EL (cell line): ENCODE results near the gene RBM4B.
A peak's percentile ranks its signal among the peaks of the same experiment; 100 is the strongest.

Experiments
- DNase-seq: peaks from one replicate; pipeline ENCODE4 v3.0.0-alpha.2; 2016

RBM4B gene

DNA sequence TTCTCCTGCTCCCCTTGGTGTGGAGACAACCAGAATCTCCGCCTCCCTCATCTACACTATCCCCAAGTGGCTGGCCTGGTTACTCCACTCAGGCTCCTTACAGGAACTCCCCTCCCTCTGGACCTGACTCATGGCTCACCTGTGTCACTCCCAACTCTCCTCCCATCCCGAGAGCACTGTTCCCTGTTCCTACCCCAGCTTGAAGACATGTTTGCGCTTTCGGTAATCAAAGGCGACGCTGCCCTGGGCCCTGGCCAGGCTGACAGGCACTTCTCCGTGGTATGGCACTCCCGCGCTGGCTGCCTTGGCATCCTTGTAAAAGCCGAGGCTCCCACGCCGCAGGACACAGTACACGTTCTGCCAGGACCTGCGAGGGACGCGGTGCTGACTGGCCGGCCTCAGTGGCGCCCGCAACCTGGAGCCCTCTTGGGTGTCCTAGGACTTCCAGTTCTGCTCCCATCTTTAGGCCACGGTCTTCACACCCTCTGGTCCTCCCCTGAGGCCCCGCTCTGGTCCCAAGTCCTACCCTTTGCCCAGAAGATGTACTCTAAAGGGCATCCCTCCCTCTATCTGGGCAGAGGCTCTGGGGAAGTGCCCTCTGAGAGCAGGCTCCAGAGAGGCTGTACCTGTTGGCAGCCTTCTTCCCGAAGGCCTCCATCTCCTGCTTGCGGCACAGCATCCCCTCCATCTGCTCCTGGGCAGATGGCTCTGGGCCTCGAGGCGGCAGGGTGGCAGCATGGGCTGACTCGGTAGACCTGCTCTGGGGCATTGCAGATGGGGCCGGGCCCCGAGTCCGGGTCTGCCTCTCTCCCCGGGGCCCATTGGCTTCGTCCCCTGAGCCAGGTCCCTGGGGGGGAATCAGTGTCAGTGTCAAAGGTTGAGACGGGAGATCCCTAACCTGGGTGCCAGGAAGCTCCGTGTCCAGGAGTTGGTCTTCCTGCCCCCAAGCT is 9.4 kb upstream of the RBM4B start:
- DNase-seq: no peak

DNA sequence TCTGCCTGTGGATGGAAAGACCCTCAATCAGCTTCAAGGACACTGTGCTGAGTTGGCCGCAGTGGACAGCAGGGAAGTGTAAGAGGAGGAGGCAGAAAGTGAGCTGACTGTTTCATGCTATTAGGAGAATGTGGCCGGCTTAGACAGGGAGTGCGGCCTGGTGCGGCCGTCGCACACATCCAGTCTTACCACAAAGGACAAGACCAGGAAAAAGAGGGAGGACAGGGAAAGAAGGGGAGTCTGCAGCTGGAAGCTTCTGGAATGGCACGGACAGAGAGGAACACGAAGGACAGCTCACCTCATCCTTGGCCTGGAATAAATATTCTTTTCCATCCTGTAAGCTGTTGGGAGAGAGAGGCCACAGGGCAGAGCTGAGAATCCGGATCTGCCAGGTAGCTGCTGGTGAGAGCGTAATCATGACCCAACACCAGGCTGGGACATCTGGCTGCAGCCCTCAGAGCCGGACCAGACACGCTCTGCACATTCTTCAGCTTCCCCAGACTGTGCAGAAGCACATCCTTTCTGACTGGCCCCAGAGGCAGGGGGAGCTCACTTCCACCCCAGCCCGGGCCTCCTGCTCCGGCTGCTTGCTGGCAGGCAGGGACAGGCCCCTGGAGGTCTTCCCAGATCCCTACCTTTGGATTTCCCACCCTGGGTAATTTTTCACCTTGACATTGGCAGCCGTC is 8.6 kb upstream of the RBM4B start:
- DNase-seq: no peak

DNA sequence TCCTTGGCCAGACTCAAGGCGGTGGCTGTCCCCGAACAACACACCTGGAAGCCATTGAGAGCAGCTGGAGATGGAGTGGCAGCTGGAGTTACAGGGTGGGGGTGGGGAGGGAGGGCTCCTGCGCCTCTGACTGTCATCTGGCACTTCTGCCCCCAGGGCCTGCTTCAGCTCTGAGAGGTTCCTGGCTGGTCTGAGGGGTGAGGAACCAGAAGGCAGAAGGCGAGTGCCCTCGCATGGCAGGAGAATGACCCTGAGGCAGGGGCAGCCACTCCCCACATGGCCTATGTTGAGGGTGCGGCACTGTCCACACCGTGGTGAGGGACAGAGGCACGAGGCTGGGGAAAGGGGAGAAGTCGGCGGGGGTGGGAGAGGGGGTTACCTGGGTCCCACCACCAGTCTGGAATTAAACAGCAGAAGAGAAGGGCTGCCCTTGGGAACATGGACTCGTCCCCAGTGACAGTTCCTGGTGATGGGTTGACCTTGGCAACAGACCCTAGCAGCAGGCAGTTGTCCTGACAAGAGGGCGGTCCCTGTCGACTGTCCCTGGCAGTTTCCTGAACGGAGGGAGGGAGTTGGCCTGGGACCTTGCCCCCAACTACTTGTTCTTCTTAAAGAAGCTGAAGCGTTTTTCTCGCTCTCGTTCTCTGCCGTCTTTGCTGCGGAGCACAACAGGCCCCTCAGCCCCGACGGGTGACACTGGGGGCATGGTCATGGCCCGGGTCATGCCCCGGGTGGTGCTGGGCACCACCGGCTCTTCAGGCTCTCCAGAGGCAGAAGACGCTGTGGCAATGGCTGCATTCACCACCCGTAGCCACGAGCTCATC is 7.8 kb upstream of the RBM4B start:
- DNase-seq: no peak

DNA sequence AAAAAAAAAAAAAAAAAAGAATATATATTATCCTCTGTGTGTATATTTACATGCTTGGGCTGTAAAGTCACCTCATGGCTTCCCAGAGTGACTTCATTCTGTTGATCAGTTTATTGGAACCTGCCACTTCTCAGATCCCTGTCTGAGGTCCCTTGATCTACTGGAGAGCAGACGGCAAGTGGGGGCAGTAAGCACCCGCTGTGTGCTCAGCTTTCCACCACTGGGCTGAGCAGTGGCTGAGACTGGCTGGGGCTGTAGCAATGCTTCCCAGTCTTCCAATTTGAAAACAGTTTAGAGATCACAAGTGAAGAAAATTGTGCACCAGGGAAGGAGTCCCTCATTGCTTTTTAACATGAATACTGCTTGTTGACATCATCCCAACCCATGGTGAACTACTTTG is 6.9 kb upstream of the RBM4B start:
- no peak for DNase-seq

DNA sequence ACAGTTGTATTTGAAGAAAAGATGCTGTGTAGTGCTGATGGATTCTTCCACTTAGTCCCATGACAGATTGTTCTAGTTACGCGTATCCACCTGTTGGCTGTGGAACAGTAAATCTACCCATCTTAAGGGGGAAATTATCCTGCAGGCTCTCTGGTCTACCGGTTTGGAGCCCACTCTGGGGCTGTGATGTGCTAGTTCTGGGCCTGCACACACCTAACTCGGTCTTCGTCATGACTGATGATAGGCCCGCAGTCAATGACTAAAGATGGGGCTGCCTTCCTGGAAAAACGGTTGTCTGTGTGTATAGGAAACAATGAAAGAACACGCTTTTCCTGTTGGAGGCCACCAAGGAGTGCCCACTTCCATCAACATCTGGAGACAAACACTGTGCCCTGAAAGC is 6.2 kb upstream of the RBM4B start:
- DNase-seq: no peak

DNA sequence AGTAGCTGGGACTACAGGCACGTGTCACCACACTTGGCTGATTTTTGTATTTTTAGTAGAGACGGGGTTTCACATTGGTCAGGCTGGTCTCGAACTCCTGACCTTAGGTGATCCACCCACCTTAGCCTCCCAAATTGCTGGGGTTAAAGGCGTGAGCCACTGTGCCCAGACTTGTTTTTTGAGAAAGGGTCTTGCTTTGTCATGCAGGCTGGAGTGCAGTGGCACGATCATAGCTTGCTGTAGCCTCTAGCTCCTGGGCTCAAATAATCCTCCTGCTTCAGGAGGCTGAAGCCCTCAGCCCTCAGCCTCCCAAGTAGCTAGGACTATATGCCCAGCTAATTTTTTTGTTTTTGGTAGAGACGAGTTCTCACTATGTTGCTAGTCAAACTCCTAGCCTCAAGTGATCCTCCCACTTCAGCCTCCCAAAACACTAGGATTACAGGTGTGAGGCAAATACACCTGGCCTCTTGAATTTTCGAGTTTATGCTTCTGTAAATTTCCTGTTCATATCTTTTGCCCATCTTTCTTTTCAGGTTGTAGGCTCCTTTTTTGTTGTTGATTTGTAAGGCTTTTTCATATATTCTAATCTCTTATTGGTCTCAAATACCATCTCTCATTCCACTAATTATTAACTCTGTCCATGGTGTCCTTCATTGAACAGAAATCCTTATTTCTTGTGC is 3.4 kb upstream of the RBM4B start:
- no peak for DNase-seq

DNA sequence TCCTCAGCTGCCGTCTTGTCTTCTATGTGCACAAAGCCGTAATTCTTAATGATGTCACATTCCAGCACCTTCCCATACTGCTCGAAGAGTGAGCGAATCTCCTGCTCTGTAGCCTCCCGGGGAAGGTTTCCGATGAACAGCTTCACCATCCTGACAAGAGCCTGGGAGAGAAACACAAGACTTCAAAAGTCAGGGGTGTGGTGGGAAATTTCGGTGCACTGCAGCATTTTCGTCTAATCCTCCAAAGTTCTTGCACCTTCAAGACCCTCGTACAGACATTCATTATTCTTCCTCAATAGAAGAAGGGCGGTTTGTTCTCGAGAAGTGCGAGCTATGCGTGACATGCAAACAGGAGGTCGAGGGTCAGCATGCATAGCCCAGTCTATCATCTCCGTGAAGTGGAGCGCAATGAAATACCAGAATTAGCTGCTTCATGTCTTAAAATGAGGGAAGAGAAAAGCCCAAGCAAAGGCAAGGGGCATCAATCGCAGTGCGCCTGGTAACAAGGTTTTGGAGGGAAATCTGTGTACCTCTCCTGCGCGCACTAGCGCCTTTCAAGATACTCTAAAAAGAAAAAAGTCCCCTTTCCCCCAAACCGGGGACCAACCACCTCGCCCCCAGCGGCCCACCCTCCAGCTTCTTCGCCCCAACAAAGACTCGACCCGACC is 622 bp downstream of the RBM4B start:
- DNase-seq: no peak

DNA sequence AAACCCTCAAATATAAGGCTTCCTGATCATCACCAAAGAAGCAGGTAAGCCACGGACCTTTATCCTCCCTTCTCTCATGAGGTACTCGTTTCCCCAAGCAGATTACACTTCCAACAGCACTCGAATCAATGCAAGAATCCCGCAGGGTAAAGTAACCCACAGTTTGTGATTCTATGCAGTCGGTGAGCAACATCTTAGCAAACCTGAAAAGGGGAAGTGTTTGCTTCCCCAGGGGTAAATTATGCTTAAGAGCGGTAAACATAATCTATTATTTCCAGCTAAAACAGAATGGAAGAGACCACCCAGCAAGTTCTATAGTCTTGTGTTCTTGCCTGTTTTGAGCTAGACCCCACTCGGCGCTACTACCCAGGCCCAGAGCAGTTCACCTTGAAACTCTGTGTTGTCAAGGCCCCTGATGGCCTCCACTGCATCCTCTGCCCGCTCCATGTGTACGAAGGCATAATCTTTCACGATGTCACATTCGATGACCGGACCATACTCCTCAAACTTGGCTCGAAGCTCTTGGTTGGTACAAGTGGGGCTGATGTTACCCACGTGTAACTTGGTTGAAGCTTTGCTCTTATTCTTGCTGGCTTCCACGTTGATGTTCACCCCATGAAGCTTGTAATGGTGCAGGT is 1.3 kb downstream of the RBM4B start:
- DNase-seq: no peak

DNA sequence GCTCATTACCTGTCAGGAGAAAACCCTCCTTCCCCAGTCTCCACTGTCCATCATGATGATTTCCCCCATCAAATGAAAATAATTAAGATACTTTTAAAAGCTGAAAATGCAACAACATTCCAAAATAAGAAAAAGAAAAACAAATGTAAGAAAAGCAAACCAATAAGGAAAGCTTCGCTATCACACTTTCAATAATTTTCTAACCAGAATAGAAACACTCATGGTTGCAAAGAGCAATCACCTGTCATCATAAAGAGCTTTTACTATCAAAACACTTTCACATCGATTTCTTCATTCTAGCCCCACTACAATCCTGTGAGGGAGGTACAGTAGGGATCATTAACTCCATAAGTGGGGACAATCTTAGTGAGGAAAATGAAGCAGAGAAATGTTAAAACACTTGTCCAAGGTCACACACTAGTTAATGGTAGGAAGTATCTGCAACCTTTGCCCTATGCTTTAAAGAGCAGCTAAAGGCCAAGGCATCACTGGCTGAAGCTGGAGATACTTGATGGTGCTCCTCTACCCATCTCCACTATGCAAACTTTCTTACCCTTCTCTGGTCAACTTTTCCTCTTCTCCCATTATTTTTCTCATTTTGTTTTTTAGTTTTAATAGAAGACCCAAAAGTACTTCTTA is 2.6 kb downstream of the RBM4B start:
- no peak for DNase-seq

DNA sequence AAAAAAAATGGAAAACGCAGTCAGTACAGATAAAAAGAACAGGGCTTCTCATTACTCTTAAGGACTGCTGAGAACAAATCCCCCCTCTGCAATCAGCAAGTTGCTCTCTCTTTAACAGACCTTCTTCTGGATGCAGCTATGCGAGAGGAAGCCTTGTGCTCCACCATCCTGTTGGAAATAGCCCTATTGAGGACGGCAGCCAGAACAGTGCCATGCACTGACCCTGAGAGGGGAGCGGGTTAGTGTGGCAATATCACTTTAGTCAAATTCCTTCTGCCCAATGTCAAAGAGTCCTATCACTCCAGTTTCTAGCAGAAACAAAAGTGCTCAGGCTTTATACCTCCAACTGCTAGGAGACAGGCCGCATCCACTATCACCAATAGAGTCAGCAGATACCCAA is 6.9 kb downstream of the RBM4B start:
- no peak for DNase-seq

DNA sequence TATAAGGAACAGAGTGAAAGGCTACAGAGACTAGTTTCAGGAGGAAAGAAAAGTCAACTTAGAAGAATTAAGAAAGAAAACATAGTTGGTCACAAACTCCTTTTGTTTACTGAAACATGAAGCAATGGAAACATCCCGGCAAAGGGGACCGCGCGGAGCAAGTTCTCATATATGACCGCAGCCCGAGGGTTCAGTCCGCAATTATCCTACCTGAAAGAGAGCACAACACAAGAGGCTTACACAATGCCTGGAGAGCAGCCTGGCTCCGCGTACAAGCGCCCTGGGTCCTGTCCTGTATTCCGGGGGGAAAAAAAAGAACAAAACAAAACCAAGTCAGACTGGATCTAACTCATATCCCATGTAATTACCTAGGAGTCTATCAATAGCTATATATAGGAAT is 12.3 kb downstream of the RBM4B start:
- DNase-seq: no peak

DNA sequence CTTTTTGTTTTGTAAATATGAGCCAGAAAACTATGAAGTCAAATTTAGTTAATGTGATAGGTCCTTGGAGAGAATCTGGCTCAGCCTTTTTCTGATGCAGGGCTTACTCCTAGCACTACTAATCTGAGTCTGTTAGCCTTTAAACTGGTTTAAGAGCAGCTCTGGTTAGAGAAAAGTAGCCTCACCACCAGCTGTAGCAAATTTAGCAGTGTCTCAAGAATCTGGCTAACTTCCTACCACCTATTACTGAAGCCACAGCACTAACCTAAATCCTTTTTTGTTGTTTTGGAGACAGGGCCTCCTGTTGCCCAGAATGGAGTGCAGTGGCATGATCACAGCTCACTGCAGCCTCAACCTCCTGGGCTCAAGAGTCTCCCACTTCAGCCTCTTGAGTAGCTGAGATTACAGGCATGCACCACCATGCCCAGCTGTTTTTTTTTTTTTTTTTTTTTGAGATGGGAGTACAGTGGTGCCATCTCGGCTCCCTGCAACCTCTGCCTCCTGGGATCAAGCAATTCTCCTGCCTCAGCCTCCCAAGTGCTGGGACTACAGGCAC is 13.9 kb downstream of the RBM4B start:
- DNase-seq: no peak

DNA sequence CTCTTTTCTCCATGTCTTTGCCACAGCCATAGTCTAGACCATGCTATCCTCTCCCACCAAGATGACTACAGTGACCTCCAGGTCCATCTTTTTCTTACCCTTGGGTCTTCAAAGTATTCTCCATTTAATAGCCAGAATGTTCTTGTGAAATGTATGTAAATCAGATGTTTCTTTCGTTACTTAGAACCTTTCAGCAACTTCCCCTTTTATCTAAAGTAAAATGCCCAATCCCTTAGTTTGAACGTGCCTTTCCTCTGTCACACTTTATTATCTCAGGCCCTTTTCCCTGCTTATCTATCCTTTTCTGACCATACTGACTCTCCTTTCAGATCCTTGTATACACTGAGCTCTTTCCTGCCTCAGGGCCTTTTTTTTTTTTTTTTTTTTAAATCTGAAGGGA is 17.9 kb downstream of the RBM4B start:
- no peak for DNase-seq

DNA sequence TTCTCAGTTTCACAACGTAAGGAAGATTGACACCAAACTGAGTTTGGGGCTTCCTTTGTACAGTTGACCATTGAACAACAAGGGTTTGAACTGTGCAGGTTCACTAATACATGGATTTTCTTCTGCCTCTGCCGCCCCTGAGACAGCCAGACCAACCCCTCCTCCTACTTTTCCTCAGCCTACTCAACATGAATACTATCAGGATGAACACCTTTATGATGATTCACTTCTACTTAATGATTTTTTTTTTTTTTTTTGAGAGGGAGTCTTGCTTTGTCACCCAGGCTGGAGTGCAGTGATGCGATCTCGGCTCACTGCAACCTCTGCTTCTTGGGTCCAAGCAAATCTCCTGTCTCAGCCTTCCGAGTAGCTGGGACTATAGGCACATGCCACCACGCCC is 24.6 kb downstream of the RBM4B start:
- no peak for DNase-seq

DNA sequence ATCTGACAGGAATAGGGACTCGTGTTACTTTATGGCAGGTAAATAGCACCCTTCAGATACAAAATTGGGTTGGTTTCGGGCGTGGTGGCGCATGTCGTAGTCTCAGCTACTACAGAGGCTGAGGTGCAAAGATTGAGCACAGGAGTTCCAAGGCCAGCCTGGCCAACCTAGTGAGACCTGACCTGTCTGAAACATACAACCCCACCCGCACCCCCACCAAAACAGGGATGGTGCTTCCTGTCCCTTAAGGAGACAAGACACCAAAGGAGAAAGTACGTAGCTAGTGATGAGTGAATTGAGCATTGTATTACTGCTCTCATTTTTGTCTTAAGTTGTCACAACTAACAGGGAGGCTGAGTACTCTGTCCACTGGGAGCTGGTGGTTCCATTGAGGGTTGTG is 25.0 kb downstream of the RBM4B start:
- DNase-seq: no peak

DNA sequence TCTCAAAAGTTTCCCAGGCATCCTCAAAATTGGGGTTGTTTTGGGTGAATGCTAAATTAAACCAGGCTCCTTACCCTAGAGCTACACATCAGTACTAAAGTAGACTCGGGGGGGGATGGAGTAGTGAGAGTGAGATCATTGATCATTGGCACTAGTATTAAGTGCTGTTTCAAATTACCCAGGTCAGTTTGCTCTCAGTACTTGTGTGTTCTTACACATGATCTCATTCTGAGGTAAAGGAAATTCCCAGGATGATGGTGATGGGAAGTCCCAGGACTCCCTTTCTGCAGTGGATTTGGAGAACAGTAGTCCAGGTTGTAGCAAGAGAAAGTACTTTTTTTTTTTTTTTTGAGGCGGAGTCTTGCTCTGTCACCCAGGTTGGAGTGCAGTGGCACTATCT is 26.7 kb downstream of the RBM4B start:
- peak; percentile 29 for DNase-seq

DNA sequence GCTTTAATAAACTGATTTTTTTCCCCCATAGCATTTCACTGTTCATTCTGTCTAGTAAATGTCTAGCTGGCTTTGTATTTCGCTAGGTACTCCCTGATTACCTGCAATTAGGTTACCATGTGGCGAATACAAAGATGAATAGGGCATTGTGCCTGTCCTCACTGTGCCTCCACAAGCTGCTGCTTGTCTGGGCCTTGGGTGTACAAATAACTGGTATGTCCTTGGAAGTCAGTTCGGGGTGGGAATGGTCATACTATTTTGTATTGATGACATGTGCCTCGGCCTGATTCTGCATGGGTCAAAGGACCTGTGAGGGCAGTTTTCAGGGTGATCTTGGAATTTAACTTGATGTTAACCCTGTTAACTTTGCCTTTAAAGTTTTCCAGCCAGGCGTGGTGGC is 27.8 kb downstream of the RBM4B start:
- DNase-seq: no peak

DNA sequence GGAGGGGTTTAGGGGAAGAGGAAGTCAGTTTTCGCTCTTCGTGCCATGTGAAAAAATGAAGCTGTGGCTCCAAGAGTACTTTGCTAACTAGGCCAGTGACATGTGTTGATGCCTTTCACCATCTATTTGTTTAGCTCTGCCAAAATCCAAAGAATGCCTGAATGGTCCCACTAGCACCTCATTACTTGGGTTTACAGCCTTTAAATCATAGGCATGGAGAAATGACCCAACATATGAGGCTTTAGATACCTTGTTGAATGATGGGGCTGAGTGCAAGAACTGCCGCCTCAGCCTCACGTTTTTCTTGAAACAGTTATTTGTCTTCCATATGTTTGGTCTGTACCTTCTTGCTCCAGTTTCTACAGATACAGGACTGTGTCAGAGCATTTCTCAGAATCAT is 30.9 kb downstream of the RBM4B start:
- no peak for DNase-seq

DNA sequence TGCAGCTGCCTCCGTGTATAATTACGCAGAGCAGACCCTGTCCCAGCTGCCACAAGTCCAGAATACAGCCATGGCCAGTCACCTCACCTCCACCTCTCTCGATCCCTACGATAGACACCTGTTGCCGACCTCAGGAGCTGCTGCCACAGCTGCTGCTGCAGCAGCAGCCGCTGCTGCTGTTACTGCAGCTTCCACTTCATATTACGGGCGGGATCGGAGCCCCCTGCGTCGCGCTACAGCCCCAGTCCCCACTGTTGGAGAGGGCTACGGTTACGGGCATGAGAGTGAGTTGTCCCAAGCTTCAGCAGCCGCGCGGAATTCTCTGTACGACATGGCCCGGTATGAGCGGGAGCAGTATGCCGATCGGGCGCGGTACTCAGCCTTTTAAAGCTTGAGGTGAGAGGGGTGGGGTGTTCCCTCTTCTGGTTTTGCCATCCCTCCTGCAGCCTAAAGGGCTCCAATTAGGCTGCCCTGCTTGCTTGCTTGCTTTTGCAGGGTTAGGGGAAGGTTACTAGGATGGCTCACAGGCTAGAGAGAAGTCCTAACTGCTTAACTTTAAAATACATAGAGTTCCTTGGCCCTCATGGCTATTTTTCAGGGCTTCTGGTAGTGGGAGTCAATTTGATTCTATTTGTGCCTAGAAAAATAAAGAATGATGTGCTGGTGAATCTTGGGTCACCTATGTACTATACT is 33.8 kb downstream of the RBM4B start:
- no peak for DNase-seq

DNA sequence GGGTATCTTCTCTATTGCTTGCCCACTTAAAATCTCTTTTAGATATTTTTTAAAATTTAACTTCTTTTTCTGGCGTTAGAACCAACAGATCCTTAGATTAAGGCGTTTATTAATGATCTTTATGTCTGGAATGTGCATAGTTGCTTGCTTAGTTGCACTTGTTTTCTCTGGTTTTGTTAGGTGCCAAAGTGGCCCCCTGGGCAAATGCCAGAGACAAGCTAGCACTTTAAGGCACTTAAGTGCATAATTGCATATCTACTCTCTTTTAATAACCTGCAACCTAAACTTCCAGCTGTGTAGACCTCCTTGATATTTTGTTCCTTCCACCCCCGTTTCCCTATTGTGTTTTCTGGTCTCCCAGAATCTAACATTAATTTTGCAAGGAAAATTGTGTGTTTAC is 35.9 kb downstream of the RBM4B start:
- DNase-seq: peak; percentile 44
